Skeletal muscle cell (primary cell): ENCODE measurements around the gene SORCS2.
A peak's percentile ranks its signal among the peaks of the same experiment; 100 is the strongest.

Experiments
- DNase-seq: peaks from one replicate; pipeline ENCODE4 v3.0.0-alpha.2; 2010; ENCODE audit warnings: low read depth
- H3K4me3 ChIP-seq: 2 replicates; pipeline ENCODE4 v1.5.1; 2011; ENCODE audit warnings: low read depth, mild to moderate bottlenecking, control low read depth, low read length, moderate library complexity

Gene SORCS2

GRCh38 chr4:7192252-7193029 is at the start of gene SORCS2:
Gene SORCS2 (plus strand): TSS chr4:7192538.
- peak within 1 kb of the TSS; percentile 56 for H3K4me3 ChIP-seq

DNA sequence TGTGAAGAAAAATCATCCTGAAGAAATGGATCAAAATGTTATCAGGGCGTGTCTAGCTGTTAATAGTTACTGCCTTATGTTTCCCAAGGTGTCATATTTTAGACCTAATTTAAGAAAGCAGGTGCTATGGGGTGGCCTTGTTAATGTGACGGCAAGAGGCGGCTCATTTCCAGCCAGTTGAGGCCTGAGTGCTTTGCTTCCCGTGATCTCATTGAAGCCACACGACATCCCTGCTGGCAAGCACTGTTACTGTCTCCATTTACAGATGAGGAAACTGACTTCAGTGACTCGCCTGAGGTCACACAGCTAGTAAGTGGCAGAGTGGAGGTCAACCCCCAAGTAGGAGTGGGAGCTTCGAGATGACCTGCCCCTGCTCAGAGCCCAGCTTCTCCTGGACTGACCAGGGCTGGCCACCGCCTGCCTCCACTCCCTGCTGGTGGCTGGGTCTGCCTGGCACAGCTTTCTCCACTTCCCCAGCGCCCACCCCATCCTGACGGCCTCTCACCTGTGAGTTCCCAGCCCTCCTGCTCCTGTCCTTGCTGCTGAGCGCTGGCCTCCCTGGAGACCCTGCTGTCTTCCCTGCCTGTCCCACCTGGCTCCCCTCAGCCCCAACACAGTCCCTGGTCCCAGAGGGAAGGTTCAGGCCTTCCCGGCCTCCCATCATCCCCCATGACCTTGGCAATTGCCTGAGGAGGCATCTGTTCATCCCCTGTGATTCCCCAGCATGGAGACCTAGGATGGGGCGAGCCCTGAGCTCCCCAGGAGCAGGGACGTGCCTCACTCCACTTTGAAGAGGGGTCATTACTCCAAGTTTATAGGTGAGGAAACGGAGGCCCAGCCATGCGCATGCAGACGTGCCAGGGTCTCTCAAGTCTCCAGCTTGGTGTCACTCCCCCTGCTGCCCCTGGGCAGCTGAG is 47.7 kb upstream of the SORCS2 start:
- no peak for DNase-seq
- no peak overlapping the region for H3K4me3 ChIP-seq

More at GRCh38 chr4:7192252-7193029, at the start of gene SORCS2:
- no peak for DNase-seq

GRCh38 chr4:7145291-7145934 is 46.9 kb upstream of the SORCS2 start:
- no peak for DNase-seq
- no peak overlapping the region for H3K4me3 ChIP-seq

GRCh38 chr4:7146059-7146785 is 46.1 kb upstream of the SORCS2 start:
- DNase-seq, result no peak

GRCh38 chr4:7146786-7147115 is 45.6 kb upstream of the SORCS2 start:
- DNase-seq, result no peak
- H3K4me3 ChIP-seq, result no peak overlapping the region

More at GRCh38 chr4:7146059-7146785, 46.1 kb upstream of the SORCS2 start:
- H3K4me3 ChIP-seq, result no peak overlapping the region

- no peak for DNase-seq
- no peak overlapping the region for H3K4me3 ChIP-seq
These were observed 45.1 kb upstream of the SORCS2 start for GRCh38 chr4:7147261-7147660.

DNA sequence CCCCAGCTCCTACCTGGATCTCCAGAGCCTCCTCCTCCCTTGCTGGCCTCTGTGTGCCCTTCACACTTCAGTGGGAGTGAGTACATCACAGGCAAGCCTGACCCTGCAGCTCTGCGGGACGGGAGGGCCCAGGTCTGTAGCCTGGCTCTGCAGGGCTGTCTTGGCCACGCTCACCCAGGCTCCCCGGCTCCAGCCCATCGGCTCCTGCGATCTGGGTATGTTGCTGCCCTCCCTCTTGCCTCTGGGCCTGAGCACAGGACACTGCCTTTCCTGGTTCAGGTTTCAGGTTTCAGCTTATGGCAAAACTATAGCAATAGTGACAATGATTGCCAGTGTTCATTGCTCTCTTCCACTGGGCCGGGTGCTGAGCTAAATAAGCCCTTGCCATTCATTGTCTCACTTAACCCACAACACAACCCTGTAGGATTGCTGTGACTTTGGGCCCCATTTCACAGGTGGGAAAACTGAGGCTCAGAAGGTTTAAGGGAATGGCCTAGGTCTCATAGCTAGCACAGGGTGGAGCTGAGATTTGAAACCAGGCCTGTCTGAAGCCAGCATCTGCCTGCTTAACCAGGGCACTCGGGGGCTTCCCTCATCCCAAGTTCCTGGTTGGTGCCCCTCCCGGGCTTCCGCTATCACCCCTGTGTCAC is 44.6 kb upstream of the SORCS2 start:
- DNase-seq, result no peak
- H3K4me3 ChIP-seq, result no peak overlapping the region

DNA sequence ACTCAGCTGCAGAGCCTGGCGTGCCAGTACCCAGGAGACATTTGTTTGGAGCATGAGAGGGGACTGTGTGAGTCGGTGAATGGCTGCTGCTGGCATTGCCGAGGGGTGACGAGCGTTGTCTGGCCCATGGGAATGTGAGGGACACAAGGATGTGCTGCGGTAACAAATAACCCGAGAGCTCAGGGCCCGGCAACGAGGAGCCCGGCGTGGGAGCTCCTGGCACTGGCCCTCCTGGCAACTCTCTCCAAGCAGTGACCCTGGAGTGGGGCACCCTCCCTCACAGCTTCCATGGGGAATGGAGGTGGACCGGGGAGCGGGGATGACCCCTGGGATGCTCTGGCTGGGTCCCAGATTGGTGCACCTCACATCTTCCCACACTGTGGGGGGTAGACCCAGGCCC is 44.0 kb upstream of the SORCS2 start:
- no peak for DNase-seq
- H3K4me3 ChIP-seq, result no peak overlapping the region

GRCh38 chr4:7150036-7150635 is 42.2 kb upstream of the SORCS2 start:
- no peak for DNase-seq
- H3K4me3 ChIP-seq, result no peak overlapping the region

- no peak for DNase-seq
- no peak overlapping the region for H3K4me3 ChIP-seq
These were observed 40.6 kb upstream of the SORCS2 start for GRCh38 chr4:7151668-7152227.

GRCh38 chr4:7153711-7154110 is 38.6 kb upstream of the SORCS2 start:
- DNase-seq, result no peak
- no peak overlapping the region for H3K4me3 ChIP-seq

DNA sequence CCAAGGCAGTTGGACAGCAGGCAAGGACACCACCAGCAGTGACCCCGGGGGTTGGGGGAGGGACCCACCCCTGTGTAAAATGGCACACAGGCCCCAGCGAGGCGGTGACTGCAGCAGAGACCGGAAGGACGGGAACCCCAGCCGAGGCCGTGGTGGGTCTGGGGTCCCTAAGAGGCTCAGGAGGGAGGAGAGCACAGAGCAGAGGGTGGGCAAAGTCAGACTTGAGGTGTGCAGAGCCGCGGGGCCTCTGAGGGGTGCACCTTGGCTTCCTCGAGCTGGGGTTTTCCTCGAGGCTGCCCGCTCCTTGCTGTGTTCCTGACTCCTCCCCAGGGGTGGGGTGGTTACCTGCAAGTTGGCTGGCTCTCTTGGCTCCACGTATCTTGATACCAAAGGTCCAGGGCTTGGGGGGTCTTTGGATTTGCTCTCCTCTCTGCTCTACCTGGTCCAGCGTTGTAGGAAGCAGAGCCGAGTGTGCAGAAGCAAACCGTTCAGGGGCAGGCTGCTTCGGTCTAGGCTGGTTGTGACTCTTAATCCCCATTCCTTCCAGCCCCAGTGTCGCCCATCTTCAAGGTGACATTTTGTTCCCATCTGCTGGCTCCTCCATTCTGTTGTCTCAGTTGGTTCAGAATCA is 37.9 kb upstream of the SORCS2 start:
- DNase-seq, result no peak
- H3K4me3 ChIP-seq, result no peak overlapping the region

DNA sequence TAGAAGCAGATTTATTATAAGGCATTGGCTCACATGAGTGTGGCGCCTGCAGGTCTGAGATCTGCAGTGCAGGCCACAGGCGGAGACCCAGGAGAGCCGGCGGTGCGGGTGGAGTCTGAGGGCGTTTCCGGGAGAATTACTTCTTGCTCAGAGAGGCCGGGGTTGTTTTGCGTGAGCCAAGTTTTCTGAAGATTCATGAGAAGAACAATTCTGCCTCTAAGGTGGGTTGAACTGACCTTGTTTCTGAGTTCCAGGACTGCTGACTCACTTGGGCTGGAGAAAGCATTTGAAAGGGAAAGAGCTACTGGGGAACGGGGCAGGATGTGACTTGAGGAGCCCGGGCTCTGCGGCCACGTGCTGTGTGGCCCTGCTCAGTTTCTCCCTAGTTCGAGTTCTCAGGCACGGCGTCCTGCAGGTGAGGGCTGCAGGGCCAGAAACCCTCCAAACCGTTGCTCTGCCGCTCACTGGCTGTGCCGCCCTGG is 36.7 kb upstream of the SORCS2 start:
- no peak overlapping the region for H3K4me3 ChIP-seq
- peak; percentile 67 for DNase-seq

DNA sequence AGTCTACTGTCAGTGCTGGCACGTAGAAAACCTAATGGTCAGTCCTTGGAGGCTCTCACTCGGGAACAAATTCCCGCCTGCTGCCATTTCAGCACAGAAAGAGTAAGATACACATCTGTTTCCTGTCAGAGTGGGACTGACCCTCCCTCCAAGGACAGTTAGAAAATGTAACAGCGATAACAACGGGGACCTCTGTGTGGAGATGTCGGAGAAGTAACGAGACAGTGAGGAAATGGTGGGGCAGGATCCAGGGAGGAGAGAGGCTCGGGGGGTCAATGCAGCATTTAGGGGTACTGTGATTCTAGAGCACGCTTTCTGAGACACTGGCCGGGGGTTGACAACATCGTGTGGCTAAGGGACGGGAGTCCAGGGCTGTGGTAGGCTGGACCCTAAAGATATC is 36.0 kb upstream of the SORCS2 start:
- H3K4me3 ChIP-seq, result no peak overlapping the region
- DNase-seq, result no peak

DNA sequence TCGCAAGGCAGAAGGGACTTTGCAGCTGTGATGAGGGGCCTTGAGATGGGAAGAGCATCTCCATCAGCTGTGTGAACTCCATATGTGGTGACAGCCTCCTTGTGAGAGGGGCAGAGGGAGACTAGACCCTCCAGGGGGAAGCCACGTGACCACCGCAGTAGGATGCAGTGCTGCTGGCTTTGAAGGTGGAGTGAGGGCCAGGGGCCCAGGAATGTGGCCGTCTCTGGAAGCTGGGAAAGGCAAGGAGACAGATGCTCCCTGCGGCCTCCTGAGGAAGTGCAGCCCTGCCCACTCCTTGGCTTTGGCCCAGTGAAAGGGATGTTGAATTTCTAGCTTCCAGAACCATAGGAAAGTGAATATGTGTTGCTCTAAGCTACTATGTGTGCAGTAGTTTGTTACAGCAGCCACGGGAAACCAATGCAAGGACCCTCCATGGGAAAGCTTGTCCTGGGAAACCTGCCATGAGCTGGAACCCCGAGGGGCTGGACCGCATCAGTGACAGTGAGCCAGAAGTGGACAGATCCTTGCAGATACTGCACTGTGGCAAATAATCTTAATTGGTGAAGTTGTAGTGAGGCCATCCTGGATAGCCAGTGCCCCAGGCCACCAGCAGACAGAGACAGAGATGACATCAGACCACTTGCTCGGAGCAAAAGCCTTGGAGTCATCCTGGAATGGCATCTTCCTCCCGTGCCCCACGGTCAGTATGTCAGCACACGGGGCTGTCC is 35.4 kb upstream of the SORCS2 start:
- no peak overlapping the region for H3K4me3 ChIP-seq
- no peak for DNase-seq

GRCh38 chr4:7157666-7158065 is 34.7 kb upstream of the SORCS2 start:
- no peak for DNase-seq
- no peak overlapping the region for H3K4me3 ChIP-seq

DNA sequence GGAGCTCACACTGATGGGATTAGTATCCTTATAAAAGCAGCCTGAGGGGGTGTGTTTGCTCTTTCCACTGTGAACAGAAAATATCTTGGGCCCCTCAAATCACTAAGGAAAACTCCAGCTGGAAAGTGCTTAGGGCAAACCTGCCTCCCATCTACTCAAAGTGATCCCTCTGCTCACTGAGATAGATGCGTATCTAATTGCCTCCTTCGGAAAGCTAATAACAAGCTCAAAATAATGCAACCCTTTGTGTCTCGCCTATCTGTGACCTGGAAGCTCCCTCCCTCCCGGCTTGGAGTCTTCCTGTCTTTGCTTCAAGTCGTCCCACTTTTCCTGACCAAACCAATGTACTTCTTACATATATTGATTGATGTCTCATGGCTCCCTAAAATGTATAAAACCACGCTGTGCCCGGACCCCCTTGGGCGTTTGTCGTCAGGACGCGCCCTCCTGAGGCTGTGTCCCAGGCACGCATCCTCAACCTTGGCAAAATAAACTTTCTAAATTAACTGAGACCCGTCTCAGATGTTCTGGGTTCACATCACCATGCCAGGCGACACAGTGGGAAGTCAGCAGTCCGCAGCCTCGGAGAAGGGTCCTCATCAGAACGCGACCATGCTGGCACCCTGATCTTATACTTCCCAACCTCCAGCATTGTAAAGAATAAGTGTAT is 34.1 kb upstream of the SORCS2 start:
- H3K4me3 ChIP-seq, result no peak overlapping the region
- DNase-seq, result no peak
